IPS-NIHi7 (cell line): Measurements from ENCODE around the gene SLCO2A1.

Experiments
- DNase-seq: peaks from one replicate; pipeline ENCODE4 v3.0.0; 2012; ENCODE audit warnings: mixed read lengths; ENCODE audit errors: extremely low spot score

Gene SLCO2A1

DNA sequence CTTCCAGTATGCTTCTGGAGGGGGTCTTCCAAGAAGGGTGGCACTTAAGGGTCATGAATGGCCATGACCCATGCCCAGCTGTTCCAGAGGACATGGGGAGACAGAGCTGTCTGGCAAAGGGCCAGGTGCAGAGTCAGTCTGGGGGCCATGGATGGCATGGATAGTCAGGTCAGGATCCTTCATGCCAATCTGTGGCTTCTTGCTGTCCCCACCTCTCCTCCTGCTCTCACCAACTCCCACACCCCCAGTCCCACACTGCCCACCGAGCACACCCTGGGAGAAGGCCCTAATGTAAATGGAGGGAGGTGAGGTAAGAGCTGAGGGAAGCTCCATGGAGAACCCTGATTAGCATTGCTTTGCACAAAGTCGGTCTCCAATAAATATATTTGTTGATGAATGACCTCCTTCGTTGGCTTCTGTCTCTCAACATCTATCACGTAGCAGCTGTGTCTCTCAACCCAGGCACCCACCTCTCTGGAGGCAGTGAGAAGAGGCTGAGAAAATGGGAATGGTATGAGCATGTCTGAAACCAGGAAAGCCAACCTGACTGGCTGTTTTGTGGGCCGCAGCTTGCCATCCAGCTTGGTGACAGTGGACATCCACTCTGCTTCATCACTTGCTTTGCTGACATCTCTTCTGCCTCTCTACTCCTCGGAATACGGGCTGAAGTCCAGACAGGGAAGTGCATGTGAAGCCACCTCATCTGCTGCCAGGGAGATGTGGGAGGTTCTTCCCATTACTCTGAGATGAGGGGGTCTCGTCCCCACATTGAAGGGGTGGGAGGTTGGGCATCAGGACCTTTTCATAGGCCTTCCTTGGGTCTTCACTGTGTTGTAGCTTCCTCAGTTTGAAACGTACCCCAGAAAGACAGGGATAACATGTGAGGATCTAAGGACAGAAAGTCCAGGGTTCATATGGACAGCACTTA, 96.4 kb downstream of the SLCO2A1 start:
- no peak for DNase-seq

GRCh38 chr3:133932009-133932408, 97.7 kb downstream of the SLCO2A1 start:
- no peak for DNase-seq

DNA sequence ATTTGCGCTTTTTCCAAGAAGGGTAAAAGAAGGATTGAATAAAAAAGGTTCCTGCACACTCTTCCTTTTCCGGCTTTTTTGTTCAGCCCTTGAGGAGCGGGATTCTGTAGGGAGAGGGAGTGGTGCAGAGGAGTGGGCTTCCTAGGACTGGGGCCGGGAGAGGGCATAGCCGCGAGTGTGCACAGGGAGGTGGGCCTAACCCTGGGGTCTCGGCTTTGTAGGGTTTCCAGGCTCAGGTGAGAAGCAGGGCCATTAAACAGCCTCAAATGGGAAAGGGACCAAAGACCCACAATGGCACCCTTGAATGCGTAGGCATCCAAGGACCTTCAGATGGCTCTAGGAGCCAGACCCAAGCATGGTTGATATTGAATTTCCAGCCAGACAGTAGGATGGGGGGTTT, 98.6 kb downstream of the SLCO2A1 start:
- no peak for DNase-seq

DNA sequence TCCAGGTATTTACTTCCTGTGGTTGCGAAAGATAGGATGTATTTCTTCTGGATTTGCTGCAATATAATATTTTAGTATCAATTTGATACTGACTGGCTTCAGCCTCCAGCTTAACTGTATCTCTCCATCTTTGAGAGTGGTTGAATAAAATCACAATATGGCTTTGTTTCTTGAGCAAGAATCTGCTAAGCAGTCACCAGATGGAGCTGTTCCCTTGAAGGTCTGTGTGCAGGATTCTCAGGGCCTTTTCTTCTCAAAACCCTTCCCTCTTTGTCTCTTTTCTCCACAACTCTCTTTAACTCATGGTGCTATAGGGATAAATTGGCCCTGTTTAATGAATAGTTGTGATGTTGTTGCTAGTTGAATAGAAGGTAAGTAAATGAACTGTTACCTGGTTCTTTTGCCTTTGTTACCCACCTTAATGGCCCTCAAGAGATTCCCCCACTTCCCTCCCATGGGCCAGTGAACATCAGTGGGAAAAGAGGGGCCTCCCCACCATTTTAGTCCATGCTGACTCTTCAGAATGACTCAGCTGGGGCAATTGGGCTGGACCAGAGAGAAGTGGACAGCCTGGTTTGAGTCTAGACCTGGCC, 99.3 kb downstream of the SLCO2A1 start:
- peak; percentile 58 for DNase-seq

DNA sequence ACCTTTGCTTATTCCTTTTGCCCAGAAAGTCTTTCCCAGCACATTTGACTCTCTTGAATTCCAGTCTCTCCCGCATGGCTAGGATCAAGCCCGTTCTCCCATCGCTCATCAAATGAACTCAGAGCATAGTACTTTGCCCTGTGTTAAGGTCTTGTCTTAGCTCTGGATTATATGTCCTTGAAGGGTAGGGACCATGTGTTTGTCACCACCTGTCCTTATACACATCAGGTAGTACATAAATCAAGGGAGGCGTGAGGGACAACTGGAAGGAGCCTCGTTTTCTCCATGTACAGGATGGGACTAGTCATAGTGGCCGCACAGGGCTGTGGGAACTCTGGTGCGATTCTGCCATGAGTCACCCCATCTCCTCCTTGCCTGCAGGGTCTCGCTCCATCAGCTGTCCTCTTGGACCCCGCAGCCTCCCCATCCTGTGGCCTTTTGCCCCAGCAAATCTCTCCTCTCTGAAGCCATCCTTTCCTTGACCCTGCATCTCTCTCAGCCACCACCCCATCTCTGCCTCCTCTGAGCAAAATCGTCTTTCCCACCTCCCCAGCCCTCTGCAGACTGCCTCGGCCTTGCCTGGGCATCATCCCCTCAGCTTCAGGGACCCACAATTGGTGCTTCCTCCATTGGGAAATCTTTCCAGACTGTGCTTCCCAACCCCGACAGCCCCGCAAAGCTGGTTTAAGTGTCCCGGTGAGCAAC, 100.7 kb downstream of the SLCO2A1 start:
- DNase-seq: no peak

DNA sequence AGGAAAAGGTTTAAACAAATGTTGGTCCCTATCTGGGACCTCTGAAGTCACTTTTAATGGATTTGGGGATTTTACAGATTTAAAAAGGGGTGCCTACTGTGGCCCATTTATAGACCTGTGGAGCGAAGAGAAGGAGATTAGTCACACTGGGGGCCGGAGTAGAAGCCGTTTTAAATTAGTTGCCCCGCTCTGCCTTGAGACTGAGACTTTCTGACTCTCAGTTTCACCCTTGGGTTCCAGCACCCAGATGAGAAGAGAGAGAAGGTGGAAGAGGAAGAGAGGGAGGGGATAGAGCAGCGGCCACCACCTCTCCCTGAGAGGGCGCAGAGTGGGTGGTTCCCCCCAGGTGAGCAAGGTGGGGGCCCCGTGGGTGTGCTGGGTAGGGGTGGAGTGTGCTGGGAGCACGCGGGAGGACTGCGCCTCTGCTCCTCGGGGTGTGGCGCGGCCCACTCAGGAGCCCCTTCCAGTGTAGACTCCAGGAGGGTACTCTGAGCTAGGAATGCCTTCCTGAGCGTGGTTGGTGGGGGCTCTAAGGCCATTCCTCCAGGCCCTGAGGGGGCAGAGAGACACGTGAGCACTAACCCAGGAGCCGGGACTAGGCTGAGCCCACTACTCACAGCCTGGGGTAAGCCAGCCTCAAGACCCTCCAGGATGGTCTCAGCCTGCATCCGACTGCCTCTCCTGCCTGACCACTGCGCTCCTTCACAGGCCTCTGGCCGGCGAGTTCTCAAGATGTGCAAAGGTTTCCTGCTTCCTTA, 101.4 kb downstream of the SLCO2A1 start:
- no peak for DNase-seq

- peak; percentile 87 for DNase-seq
Measured at GRCh38 chr3:133927540-133928066, 102.1 kb downstream of the SLCO2A1 start.

GRCh38 chr3:133926736-133927539, 102.8 kb downstream of the SLCO2A1 start:
- DNase-seq: peak; percentile 69

GRCh38 chr3:133925960-133926735, 103.6 kb downstream of the SLCO2A1 start:
- peak; percentile 15 for DNase-seq

DNA sequence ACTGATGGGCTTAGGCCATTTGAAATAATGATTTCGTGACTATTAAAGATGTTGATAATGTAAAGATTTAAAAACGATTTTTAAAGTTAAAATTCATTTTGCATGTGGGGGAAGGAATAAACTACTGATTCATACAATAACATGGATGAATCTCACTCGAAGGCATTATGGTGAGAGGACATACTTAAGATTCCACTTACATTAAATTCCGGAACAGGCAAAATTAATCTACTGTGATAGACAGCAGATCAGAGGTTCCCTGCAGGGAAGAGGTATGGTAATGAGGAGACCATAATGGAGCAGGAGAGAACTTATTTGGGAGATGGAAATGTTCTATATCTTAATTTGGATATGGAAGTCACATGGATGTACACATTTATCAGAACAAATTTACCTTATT, 105.7 kb downstream of the SLCO2A1 start:
- DNase-seq: no peak

DNA sequence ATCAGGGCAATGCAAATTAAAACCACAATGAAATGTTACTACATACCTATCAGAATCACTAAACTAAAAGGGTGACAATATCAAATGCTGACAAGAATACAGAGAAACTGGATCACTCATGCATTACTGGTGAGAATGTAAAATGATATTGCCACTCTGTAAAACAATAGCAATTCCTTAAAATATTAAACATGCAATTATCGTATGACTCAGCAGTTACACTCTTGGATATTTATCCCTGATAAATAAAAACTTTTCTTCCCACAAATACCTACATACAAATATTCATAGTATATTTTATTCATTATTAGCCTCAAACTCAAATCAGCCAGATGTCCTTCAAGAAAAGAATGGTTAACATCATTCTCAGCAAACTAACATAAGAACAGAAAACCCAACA, 108.1 kb downstream of the SLCO2A1 start:
- DNase-seq: no peak

- DNase-seq: no peak
Measured at GRCh38 chr3:133917144-133917543, 112.6 kb downstream of the SLCO2A1 start.

DNA sequence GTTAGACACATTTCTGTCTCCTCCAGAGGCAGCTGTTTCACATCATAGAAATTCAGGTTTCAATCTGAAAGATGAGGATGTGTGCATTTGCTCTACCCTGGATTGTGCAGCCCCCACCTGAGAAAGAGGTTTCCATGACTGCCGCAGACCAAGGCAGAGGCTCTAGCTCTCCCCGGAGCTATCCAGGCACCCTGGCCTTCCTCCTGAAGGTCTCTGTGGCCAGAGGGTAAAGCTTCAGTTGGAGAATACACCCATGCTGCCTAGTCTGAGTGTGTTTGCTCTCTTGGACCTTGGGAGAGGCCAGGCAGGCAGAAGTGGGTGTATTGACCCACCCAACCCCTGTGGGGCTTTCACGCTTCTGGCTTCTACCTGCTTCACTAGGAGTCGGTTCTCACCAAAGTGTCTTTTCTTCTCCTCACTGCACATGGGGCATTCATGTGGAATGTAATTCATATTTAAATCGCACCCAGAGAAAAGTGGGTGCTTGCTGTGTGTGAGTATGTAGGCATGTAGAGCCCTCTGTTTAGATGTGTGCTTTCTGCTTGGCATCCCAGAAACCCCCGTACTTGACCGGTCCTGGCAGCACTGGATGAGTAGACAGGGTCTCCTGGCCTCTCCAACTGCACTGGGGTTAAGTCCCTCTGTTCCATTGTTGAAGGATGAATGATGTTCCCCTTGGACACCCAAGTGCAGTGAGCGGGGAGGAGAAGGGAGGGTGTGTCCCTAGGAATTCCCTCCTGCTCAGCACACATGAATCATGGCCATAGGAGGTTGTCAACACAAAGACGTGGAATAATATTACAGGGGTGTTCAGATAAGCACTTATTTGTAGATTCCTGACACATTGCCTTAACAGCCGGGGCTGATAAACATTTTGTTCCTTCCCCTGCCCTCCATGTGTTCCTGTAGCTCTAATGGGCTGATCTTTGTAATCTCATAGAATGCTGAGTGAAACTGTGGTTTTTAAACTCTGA, 113.8 kb downstream of the SLCO2A1 start:
- no peak for DNase-seq

GRCh38 chr3:133914839-133915600, 114.7 kb downstream of the SLCO2A1 start:
- no peak for DNase-seq

DNA sequence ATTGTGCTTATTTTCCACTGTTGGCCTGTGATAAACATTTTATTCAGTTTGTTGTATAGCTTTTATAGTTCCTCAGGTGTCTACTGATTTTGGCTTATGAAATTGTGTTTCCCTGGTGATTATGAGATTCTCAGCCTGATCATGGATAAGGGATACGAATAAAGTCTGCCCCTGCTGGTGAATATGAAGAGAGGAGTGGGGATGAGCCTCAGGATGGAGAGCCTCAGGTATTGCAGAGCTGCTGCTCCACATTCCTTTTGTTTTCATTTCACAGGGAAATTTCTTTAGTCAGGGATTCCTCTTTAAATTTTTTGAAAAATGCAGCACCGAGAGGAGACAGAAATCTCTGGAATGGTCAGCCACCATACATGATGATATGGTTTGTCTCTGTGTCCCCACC, 119.3 kb downstream of the SLCO2A1 start:
- DNase-seq: peak; percentile 50

DNA sequence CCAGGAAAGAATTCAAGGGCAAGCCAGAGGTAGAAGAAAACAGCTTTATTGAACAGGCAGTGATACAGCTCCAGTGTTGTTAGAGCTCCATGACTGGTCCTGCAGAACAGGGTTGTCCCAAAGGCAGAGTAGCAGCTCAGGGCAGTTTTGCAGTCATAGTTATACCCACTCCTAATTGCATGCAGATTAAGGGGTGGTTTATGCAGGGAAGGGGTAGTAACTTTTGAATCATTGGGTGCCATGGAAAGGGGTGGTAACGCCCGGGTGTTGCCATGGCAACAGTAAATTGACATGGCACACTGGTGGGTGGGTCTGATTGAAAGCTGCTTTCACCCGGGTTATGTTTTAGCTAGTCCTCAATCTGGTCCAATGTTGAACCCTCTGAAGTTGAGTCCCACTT, 124.3 kb downstream of the SLCO2A1 start:
- no peak for DNase-seq

- no peak for DNase-seq
Measured at GRCh38 chr3:133901847-133902246, 127.9 kb downstream of the SLCO2A1 start.

- DNase-seq: peak; percentile 34
Measured at GRCh38 chr3:133901083-133901482, 128.6 kb downstream of the SLCO2A1 start.
